SK-N-SH (cell line): Measurements from ENCODE around the gene MAP1LC3A.

Source experiments
- EP300 ChIP-seq, 2 experiments: IDR thresholded peaks; 2 replicates each; pipeline versions ENCODE4 v1.4.0 to v1.6.1; 2012; ENCODE audit warnings: borderline replicate concordance in 1 of 2, low read depth in 1 of 2, low read length in 1 of 2
- JUND ChIP-seq: IDR thresholded peaks from 2 replicates; pipeline ENCODE4 v1.4.0; 2012
- NFIC ChIP-seq: IDR thresholded peaks from 2 replicates; pipeline ENCODE4 v1.4.0; 2012; ENCODE audit warnings: borderline replicate concordance
- POLR2AphosphoS5 ChIP-seq: IDR thresholded peaks from 2 replicates; pipeline ENCODE4 v1.6.1; 2012; ENCODE audit warnings: low read depth, low read length
- RAD21 ChIP-seq: IDR thresholded peaks from 2 replicates; pipeline ENCODE4 v1.6.1; 2012; ENCODE audit warnings: mild to moderate bottlenecking, low read length
- RCOR1 ChIP-seq: fragments of 150-350 bp; IDR thresholded peaks from 2 replicates; pipeline ENCODE4 v1.6.1; 2017; ENCODE audit warnings: antibody characterized with exemption, low read length
- RFX5 ChIP-seq: IDR thresholded peaks from 2 replicates; pipeline ENCODE4 v1.6.1; 2012; ENCODE audit warnings: mild to moderate bottlenecking, improper control_type of control experiment, low read length
- SMC3 ChIP-seq: IDR thresholded peaks from 2 replicates; pipeline ENCODE4 v1.6.1; 2012; ENCODE audit warnings: low read depth, low read length, improper control_type of control experiment
- TAF1 ChIP-seq: IDR thresholded peaks from 2 replicates; pipeline ENCODE4 v1.6.1; 2012; ENCODE audit warnings: low read depth, mild to moderate bottlenecking, low read length, moderate library complexity, borderline replicate concordance
- TEAD4 ChIP-seq: IDR thresholded peaks from 2 replicates; pipeline ENCODE4 v1.4.0; 2012; ENCODE audit warnings: mild to moderate bottlenecking, borderline replicate concordance; ENCODE audit not compliant: insufficient read depth
- YY1 ChIP-seq: IDR thresholded peaks from 2 replicates; pipeline ENCODE4 v1.4.0; 2012; ENCODE audit warnings: low read depth, mild to moderate bottlenecking
- TF ChIP-seq, protein P1 (sequence below): fragments of 200-600 bp; sonication (generic); IDR thresholded peaks from 2 replicates; pipeline ENCODE4 v1.6.1; 2017; ENCODE audit warnings: antibody characterized with exemption, mild to moderate bottlenecking, moderate library complexity
- TF ChIP-seq, protein P2 (sequence below): IDR thresholded peaks from 2 replicates; pipeline ENCODE4 v1.4.0; 2012; ENCODE audit warnings: low read depth

DNA sequence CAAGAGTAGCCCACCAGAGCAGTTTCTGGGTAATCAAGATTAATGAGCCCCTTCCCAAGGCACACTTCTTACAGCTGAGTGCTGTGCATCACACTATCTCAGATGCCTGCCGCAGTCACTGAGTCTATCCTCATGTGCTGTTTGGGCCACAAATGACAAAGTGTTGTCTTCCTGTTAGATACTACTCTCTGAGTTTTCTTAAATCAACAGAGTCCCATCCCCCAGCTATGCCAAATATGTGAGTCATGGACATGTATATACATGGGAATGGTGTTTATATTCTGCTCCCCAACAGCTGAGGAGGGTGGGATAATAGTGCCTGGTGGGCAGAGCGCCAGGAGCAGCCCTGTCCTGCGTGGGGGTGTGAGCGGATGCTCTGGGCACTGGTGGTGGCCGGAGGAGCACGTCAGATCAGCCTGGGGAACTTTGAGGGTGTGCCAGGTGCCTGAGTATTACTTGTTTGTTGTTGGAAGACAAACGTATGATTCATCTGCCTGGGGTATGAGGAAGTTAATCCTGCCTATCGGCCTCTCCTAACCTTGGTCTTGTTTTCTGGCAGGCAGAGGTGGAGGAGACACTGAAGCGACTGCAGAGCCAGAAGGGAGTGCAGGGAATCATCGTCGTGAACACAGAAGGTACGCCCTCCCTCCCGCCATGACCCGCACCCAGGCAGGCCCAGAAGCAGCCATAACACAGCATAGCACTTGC lies 32.7 kb upstream of the MAP1LC3A start:
- TF ChIP-seq, protein P1, sequence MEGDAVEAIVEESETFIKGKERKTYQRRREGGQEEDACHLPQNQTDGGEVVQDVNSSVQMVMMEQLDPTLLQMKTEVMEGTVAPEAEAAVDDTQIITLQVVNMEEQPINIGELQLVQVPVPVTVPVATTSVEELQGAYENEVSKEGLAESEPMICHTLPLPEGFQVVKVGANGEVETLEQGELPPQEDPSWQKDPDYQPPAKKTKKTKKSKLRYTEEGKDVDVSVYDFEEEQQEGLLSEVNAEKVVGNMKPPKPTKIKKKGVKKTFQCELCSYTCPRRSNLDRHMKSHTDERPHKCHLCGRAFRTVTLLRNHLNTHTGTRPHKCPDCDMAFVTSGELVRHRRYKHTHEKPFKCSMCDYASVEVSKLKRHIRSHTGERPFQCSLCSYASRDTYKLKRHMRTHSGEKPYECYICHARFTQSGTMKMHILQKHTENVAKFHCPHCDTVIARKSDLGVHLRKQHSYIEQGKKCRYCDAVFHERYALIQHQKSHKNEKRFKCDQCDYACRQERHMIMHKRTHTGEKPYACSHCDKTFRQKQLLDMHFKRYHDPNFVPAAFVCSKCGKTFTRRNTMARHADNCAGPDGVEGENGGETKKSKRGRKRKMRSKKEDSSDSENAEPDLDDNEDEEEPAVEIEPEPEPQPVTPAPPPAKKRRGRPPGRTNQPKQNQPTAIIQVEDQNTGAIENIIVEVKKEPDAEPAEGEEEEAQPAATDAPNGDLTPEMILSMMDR: no peak
- TF ChIP-seq EP300 (IDR thresholded peaks at IDR 0.05; ENCODE audit: borderline replicate concordance in 1 of 2, low read depth in 1 of 2, low read length in 1 of 2) (no peak), RAD21 (no peak), TEAD4 (peak; percentile 52; the same call in 1 of the 2 replicates), POLR2AphosphoS5 (peak; percentile 54), JUND (peak; percentile 80), NFIC (peak; percentile 89), TAF1 (0 out of 2 replicates have a peak, but pooled peaks have one; percentile 17), SMC3 (no peak), RFX5 (no peak), RCOR1 (no peak), YY1 (no peak)
- TF ChIP-seq, protein P2, sequence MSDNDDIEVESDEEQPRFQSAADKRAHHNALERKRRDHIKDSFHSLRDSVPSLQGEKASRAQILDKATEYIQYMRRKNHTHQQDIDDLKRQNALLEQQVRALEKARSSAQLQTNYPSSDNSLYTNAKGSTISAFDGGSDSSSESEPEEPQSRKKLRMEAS: peak; percentile 63; the same call in 1 of the 2 replicates
